ENCODE results near the gene RPS21. TPM values are rescaled to one million over a fixed set of nuclear protein-coding genes. Genes with fewer than 3 reads are reported as not detected.

Gene RPS21
- total RNA-seq, 1 donor from 2014 or later, result 1,637 TPM

- intact Hi-C loops (cut with micrococcal nuclease), result loop anchor here (5.0 kb wide), 2 partner anchors 209 to 529 kb away; partner anchors contain the start of gene GID8
These were observed 21.2 kb downstream of the RPS21 start for GRCh38 chr20:62408055-62408454.

- intact Hi-C loops (cut with micrococcal nuclease), result loop anchor here (5.0 kb wide), 2 partner anchors 209 to 529 kb away; partner anchors contain the start of gene GID8
These were observed 21.7 kb downstream of the RPS21 start for GRCh38 chr20:62408640-62409039.

- intact Hi-C loops (cut with micrococcal nuclease), result loop anchor here (5.0 kb wide), 2 partner anchors 208 to 528 kb away; partner anchors contain the start of gene GID8
These were observed 22.4 kb downstream of the RPS21 start for GRCh38 chr20:62409086-62409853.

GRCh38 chr20:62409931-62410745 lies 23.2 kb downstream of the RPS21 start:
- intact Hi-C loops (cut with micrococcal nuclease), result loop anchor here (5.0 kb wide), 2 partner anchors 207 to 527 kb away; partner anchors contain the start of gene GID8

GRCh38 chr20:62410746-62411478 lies 24.0 kb downstream of the RPS21 start:
- intact Hi-C loops (cut with micrococcal nuclease), result no loop called here

GRCh38 chr20:62411479-62412193 lies 24.7 kb downstream of the RPS21 start:
- intact Hi-C loops (cut with micrococcal nuclease), result no loop called here

- intact Hi-C loops (cut with micrococcal nuclease), result no loop called here
These were observed 25.5 kb downstream of the RPS21 start for GRCh38 chr20:62412194-62413024.

GRCh38 chr20:62413025-62413570 lies 26.2 kb downstream of the RPS21 start:
- intact Hi-C loops (cut with micrococcal nuclease), result no loop called here

GRCh38 chr20:62413896-62414481 lies 27.1 kb downstream of the RPS21 start:
- intact Hi-C loops (cut with micrococcal nuclease), result no loop called here

- intact Hi-C loops (cut with micrococcal nuclease), result no loop called here
These were observed 28.6 kb downstream of the RPS21 start for GRCh38 chr20:62415354-62416111.

- intact Hi-C loops (cut with micrococcal nuclease), result no loop called here
These were observed 30.0 kb downstream of the RPS21 start for GRCh38 chr20:62416651-62417637.

- intact Hi-C loops (cut with micrococcal nuclease), result no loop called here
These were observed 31.2 kb downstream of the RPS21 start for GRCh38 chr20:62417981-62418708.

- intact Hi-C loops (cut with micrococcal nuclease), result no loop called here
These were observed 32.0 kb downstream of the RPS21 start for GRCh38 chr20:62418709-62419487.

- intact Hi-C loops (cut with micrococcal nuclease), result no loop called here
These were observed 32.9 kb downstream of the RPS21 start for GRCh38 chr20:62419759-62420158.

- intact Hi-C loops (cut with micrococcal nuclease), result no loop called here
These were observed 34.2 kb downstream of the RPS21 start for GRCh38 chr20:62420846-62421715.
